ENCODE data around the gene FLRT2. TPM values are rescaled to one million over a fixed set of nuclear protein-coding genes. Genes with fewer than 3 reads are reported as not detected.

Gene FLRT2
- total RNA-seq, 4 donors from 2014 or later: 2.2 to 7.1 (median 5.4) TPM

- in situ Hi-C loops (cut with MboI; ENCODE audit: low sequenced_read_pairs in 4 of 4) (no loop called here), intact Hi-C loops (cut with DNase I; ENCODE audit: low total_unique reads) (no loop called here)
- TF ChIP-seq CTCF (IDR thresholded peaks at IDR 0.05 in 4 of 5, conservative IDR thresholded peaks at IDR 0.05 in 1 of 5) (no peak), POLR2A (IDR thresholded peaks at IDR 0.05) (no peak)
Measured at GRCh38 chr14:85514487-85514886, 15.5 kb upstream of the FLRT2 start.

GRCh38 chr14:85516239-85517113 is 13.5 kb upstream of the FLRT2 start:
- in situ Hi-C loops (cut with MboI; ENCODE audit: low sequenced_read_pairs in 4 of 4): no loop called here
- no peak overlapping the region for H3K4me3 ChIP-seq
- no peak overlapping the region for H3K27ac ChIP-seq
- no peak for DNase-seq
- TF ChIP-seq CTCF (IDR thresholded peaks at IDR 0.05 in 4 of 5, conservative IDR thresholded peaks at IDR 0.05 in 1 of 5) (no peak), POLR2A (IDR thresholded peaks at IDR 0.05) (no peak)
- no peak for ATAC-seq
- no peaks in the 10 kb centered on the region for H3K4me1 ChIP-seq
- no peaks in the 10 kb centered on the region for H3K27me3 ChIP-seq
- intact Hi-C loops (cut with DNase I; ENCODE audit: low total_unique reads): no loop called here
- H3K36me3 ChIP-seq: no peaks in the 10 kb centered on the region
- no peaks in the 10 kb centered on the region for H3K9me3 ChIP-seq

More at GRCh38 chr14:85514487-85514886, 15.5 kb upstream of the FLRT2 start:
- no peaks in the 10 kb centered on the region for H3K27me3 ChIP-seq
- H3K27ac ChIP-seq: no peak overlapping the region
- H3K4me1 ChIP-seq: no peaks in the 10 kb centered on the region
- ATAC-seq (no peak), DNase-seq (no peak)
- no peaks in the 10 kb centered on the region for H3K36me3 ChIP-seq
- H3K9me3 ChIP-seq: no peaks in the 10 kb centered on the region
- H3K4me3 ChIP-seq: no peak overlapping the region

- intact Hi-C loops (cut with DNase I; ENCODE audit: low total_unique reads) (no loop called here), in situ Hi-C loops (cut with MboI; ENCODE audit: low sequenced_read_pairs in 4 of 4) (no loop called here)
- Histone ChIP-seq H3K36me3 (no peaks in the 10 kb centered on the region), H3K27ac (no peak overlapping the region), H3K27me3 (no peaks in the 10 kb centered on the region), H3K4me1 (no peaks in the 10 kb centered on the region), H3K4me3 (no peak overlapping the region), H3K9me3 (no peaks in the 10 kb centered on the region)
- TF ChIP-seq POLR2A (IDR thresholded peaks at IDR 0.05): no peak
- TF ChIP-seq CTCF (IDR thresholded peaks at IDR 0.05 in 4 of 5, conservative IDR thresholded peaks at IDR 0.05 in 1 of 5): no peak
- no peak for DNase-seq
- ATAC-seq: no peak
Measured at GRCh38 chr14:85517114-85517688, 12.7 kb upstream of the FLRT2 start.

GRCh38 chr14:85519661-85520305 is 10.2 kb upstream of the FLRT2 start:
- ATAC-seq (no peak), DNase-seq (no peak)
- in situ Hi-C loops (cut with MboI; ENCODE audit: low sequenced_read_pairs in 4 of 4) (no loop called here), intact Hi-C loops (cut with DNase I; ENCODE audit: low total_unique reads) (no loop called here)
- Histone ChIP-seq H3K27ac (no peak overlapping the region), H3K4me3 (no peak overlapping the region), H3K4me1 (no peaks in the 10 kb centered on the region), H3K36me3 (no peaks in the 10 kb centered on the region), H3K27me3 (no peaks in the 10 kb centered on the region), H3K9me3 (no peaks in the 10 kb centered on the region)
- TF ChIP-seq POLR2A (IDR thresholded peaks at IDR 0.05) (no peak), CTCF (IDR thresholded peaks at IDR 0.05 in 4 of 5, conservative IDR thresholded peaks at IDR 0.05 in 1 of 5) (no peak)
